NCI-H1436 (cell line): Measurements from ENCODE around the gene SRRT.

Source experiments
- DNase-seq: peaks from one replicate; lab custom pipeline; 2025; lab: John Stamatoyannopoulos, UW

The SRRT gene, protein sequence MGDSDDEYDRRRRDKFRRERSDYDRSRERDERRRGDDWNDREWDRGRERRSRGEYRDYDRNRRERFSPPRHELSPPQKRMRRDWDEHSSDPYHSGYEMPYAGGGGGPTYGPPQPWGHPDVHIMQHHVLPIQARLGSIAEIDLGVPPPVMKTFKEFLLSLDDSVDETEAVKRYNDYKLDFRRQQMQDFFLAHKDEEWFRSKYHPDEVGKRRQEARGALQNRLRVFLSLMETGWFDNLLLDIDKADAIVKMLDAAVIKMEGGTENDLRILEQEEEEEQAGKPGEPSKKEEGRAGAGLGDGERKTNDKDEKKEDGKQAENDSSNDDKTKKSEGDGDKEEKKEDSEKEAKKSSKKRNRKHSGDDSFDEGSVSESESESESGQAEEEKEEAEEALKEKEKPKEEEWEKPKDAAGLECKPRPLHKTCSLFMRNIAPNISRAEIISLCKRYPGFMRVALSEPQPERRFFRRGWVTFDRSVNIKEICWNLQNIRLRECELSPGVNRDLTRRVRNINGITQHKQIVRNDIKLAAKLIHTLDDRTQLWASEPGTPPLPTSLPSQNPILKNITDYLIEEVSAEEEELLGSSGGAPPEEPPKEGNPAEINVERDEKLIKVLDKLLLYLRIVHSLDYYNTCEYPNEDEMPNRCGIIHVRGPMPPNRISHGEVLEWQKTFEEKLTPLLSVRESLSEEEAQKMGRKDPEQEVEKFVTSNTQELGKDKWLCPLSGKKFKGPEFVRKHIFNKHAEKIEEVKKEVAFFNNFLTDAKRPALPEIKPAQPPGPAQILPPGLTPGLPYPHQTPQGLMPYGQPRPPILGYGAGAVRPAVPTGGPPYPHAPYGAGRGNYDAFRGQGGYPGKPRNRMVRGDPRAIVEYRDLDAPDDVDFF

DNA sequence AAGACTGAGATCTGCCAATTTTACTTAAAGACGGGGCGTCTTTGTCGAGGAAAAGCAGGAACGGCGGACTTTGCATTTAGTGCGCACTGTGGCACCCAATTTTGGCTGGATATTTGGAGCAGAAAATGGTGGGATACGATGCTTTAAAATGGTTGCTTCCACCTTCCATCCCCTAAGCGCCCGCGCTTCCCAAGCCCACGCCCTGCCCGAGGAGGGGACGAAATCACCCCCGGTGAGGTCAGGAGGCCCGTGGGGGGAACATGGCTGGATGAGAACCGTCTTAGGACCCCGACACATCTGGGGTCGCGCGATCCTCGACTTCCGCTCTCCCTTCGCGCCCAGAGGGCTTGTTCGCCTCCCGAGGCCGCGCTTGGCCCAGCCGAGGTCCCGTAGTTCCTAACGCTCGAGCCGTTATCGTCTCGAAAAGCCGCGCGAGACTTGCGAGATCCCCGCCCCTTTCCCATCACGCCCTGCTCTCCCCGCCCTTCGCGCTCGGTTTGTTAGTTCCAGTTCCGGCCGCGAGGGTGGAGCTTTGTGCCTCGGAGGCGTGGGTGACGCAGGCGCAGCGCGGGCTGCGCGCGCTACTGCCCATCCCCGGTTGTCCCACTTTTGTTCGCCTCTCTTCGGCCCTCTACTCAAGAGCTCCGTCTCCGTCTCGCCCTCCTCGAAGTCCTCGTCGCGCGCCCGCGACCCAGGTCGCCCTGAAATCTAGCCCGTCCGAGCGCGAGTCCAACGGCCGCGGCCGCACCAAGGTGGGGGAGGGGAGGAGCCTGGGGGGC is at the start of gene SRRT:
Gene SRRT, plus strand, starts transcription at position 527 of the 779 bp plus-strand sequence. CDS start 488 bp downstream, outside the sequence.
- peak; percentile 99 for DNase-seq

DNA sequence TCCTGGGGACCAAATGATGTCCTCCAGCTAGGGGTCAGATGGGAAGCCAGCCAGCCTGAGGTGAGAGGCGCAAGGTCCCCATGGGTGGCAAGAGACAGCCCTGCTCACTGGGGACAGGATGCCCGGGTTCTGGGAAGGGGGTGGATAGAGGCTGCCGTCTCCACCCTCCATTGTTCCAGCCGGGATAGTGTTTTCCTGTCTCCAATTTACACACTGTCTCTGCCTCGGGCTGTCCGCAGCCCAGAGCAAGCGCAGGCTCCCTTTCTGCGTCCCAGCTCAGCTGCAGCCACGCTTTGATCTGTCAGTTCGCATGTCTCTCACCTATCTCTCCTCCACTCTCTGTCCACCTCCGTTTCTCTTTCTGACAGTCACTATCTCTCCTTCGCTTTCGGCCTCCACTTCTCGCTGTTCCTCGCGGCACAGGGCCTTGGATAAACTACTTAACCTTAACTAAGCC is 49.7 kb upstream of the SRRT start:
- no peak for DNase-seq

DNA sequence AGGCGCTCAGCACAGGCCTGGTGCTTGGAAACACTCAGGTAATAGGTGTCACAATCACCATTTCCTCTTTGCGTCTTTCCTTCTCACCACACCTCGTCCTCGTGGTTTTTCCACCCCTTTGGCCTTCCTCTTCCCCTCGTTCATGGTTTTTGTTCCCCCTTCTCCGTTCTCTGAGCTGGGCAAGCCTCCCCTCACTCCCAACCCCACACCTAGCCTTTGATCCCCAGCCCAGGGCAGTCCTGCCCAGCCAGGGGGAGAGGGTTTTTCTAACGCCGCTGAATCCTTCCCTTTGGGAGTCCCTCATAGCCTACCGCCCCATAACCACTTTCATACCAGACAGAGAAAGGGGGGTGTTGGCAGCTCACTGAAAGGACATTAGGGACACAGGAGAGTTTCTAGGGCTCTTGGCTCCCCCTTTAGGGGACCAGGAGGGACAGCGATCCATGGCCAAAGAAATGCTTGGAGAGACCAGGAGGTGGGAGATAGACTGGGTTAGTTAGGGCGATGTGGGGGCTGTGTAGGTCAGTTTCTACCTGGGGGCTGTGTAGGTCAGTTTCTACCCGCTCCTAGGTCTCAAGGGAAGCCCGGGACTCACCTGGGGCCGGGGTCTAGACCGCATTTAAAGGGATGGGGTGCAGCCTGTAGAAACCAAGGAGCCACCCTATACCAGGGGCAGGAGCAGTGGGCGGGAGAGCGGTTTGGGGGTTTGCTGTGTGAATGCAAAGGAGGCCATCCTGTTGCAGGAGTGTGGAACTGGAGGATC is 49.0 kb upstream of the SRRT start:
- DNase-seq, result no peak

DNA sequence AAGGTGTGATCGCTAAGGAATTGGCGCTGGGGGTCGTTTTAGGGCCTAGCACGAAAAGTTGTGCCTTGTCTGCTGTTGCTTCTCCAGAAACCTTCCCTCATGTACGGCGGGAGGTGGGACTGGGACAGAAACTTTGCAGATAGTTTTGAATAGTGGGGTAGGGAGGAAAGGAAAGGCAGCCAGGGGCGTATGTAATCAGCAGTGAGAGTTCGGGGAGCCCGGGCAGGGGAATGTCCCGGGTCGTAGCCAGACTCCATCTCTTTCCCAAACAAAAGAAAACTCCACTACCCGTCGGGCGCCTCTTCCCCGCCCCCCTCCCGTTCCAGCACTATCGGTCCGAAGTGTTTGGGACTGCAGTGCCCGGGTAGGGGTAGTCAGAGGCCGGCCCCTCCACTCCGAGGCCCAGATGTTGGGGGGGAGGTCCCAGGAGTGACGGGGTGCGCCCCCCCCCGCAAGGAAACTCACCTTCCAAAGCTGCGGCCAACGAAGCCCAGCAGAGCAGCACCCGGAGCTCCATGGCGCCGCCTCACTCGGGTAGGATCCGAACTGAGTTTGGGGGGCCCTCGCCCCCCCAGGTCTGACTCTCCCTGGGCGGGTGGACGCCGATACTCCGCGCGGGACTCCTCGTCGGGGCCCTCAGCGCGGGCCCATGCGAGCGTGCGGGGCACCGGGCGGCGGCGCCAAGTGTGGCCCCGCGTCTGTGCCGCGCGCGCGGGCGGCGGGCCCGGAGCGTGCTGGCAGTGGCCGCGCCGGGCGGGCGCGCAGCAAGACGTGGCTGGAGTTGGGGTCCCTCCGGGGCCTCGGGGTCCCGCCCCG is 48.2 kb upstream of the SRRT start:
- DNase-seq, result no peak

DNA sequence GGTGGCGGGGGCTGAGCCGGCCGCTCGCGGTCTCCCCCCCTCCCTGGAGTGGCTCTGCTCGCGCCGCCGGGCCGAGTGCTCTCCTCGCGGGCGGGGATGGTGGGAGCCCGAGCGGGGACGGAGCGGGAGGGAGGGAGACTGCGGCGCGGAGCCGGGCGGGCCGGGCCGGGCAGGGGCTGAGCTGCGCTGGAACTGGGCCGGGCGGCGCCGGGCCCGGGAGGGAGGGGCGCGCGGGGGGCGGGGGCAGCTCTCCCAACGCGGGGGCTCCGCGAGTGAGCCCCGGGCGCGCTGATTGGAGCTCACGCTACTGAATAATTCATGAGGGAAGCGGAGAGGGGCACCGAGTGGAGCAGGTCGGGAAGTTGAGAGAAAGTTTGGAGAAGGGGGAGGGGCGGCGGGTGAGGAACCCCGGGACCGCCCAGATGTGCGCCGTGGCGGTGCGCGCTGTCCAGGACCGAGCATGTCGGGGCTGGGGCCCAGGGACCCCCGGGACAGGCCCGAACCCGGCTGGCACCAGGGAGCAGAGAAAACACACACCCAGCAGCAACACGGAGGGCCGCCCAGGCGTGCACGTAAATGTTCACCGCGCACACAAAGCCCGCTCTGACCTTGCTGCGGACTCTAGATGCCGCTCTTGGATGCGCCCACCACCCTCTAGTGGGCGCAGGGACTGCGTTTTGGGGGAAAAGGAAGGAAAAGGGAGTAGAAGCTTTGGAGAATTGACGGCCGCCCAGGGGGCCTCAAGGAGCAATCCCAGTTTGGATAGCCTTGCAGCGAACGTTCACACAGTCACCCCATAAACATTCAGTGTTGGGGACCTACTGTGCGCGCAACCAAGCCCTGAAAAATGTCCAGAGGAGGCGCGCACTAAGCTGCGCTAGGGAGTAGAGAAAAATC is 47.3 kb upstream of the SRRT start, which contains the start of gene EPHB4:
Gene EPHB4, minus strand, starts transcription at position 194 of the 897 bp plus-strand sequence. CDS start 493 bp downstream, outside the sequence.
- no peak for DNase-seq

DNA sequence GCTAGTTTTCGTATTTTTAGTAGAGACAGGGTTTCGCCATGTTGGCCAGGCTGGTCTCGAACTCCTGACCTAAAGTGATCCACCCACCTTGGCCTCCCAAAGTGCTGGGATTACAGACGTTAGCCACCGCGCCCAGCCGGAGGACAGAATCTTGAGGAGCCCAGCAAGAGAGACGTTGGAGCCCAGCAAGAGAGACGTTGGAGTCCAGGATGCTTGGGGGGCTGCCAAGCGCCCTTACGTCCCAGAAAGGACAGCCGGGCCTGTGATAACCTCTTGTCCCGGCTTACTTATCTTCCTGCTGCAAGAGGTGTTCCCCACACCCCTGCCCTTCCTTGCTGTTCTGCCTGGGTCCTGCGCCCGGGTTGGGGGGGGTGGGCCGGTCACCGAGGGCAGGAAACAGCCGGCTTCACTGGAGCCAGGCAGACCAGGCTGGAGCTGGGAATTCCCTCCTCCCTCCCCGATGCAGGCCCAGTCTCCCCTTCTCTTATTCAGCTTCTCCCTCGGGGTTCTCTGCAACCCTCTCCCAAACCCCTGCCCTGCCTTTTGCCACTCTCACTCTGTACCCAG is 45.7 kb upstream of the SRRT start:
- no peak for DNase-seq

DNA sequence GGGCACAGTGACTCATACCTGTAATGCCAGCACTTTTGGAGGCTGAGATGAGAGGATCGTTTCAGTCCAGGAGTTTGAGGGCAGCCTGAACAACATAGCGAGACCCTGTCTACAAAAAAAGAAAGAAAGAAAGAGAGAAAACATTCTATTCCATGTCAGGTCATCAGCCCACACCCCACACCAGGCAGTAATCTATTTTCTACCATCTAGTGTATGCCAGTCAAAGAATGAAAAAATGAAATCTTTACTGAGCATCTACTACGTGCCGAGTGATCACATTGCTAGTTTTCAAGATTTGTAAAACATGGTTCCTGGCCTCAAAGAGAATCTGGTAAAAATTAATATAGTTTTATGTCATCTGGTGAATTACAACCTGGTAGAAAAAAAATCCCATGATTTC is 44.5 kb upstream of the SRRT start:
- DNase-seq, result no peak

DNA sequence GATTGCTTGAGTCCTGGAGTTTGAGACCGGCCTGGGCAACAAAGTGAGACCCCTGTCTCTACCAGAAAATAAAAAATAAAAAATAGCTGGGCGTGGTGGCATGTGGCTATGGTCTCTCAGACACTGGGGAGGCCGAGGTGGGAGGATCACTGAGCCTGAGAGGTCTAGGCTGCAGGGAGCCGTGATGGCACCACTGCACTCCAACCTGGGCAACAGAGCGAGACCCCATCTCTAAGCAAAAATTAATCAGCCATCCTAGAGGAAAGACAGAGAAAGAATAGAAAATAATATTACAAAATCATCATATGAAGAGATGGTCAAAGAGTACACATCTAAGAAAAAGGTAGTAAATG is 42.6 kb upstream of the SRRT start:
- no peak for DNase-seq

DNA sequence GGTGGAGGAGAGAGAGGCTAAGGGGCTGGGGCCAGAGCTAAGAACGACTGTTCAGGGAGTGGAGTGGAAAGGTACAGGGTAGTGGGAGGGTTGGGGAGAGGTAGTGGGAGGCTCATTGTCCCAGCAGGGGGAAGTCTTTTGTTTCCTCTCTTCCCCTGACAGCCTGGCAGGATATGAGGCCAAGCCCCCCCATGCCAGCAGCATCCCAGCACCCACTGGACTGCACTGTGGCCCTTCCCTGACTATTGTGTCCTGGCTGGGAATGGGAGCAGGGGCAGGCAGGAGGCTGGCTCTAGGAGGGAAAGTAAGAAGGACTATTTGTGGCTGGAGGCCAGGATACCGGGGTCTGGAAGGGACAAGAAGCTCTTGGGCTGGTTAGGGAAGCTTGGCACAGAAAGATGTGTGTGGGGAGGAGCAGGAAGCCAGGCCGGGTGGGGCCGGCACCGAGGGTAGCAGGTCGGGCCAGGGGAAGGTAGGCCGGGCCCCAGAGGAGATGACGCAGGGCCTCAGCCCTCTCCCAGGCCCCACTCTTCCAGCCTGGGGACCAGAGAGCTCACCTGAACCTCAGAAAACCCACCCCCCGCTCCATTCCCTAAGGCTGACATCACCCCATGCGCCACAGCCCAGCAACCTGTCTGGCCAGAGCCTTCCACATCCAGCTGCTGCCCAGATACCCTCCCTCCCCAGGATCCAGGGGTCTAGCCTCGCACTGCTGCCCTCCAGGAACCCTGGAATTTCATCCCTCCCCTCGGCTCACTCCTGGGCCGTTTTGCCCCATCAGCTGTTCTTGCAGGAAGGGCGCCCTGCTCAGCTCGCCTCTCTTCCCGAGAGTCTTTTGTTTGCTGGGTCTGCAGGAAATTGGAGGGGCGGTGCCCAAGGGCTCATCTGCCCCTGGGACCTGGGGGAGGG is 38.7 kb upstream of the SRRT start:
- DNase-seq, result peak; percentile 74

DNA sequence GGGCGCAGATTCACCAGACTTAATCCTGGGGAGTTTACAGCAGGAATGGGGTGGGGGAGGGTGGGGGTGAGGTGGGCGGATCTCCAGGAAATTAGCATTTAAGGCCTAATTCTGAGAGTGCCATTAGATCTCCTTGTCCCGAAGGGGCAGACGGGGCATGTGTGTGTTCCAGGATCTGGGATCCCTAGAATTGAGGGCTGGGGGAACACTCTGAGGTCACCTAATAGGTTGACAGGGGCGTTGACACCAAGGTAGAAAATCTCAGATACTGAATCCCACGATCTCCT is 38.1 kb upstream of the SRRT start:
- DNase-seq, result no peak

DNA sequence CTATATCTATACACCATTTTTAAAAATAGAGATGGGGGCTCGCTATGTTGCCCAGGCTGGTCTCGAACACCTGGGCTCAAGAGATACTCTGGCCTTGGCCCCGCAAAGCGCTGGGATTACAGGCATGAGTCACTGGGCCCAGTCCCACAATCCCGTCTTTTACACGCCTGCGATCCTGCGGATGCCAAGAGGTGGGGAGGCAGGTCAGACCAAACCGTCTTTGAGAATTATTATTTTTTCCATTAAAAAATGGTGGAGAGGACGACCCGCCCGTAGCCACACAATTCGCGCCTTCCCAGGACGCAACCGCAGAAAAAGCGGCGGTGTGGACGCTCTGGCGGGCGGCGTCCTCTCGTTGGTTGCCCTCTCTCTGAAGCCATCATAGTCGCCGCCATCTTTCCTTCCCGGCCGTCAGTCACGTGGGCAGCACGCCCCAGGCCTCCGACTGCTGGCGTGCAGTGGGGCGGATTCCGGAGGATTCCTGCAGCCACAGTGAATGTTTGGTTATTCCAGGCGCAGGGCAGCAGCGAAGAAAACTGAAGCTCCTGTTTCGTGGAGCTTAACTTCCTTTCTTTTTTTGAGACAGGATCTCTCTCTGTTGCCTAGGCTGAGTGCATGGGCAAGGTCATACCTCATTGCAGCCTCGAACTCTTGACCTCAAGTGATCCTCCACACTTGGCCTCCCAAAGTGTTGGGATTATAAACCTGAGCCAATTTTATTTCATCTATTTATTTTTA is 37.6 kb upstream of the SRRT start:
- DNase-seq, result peak; percentile 75

DNA sequence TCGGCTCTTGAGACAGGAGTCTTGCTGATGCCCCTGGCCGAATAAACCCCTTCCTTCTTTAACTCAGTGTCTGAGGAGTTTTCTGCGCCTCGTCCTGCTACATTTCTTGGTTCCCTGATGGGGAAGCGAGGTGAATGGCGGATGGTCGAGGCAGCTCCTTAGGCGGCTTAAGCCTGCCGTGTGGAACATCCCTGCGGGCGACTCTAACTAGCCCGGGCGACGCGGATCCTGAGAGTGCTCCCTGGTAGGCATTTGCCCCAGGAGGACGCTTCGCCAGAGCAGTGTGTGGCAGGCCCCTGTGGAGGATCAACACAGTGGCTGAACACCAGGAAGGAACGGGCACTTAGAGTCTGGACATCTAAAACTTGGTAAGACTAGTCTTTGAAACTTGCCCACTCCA is 35.5 kb upstream of the SRRT start:
- DNase-seq, result no peak

DNA sequence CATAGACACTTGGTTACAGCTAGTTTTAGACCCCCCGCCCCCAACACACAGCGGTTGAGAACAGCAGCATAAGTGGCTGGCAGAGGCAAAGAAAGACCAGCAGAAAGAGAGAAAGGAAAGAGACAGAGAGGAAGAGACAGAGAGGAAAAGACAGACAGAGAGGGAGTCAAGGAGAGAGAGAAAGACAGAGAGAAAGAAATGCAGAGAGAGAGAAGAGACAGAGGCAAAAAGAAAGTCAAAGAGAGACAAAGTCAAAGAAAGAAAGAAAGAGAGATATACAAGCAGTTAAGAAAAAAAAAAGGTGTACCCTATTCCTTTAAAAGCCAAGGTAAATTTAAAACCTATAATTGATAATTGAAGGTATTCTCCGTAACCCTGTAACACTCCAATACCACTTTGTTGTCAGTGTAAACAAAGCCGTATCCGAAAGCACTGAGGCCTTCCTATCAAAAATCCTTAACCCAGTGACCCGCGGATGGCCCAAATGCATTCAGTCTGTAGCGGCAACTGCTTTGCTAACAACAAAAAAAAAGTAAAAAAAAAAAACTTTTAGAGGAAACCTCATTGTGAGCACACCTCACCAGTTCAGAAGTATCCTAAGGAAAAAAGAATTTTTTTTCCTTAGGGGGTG is 34.3 kb upstream of the SRRT start:
- no peak for DNase-seq

DNA sequence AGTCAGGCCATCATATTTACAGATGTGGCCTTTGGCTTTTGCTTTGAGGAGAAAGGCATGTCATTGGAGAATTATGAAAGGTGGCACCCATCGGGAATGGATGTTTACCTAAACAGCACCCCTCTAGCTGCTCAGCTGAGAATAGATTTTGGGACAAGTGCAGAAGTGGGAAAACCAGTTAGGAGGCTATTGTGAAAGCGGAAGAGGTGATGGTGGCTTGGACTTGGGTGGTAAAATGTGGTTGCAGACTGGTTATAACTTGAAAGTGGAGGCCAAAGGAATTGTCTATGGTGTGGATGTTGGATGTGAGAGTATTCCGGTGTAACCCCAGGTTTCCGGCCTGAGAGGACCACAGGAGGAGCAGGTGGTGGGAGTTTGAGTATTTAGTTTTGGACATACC is 27.5 kb upstream of the SRRT start:
- DNase-seq, result no peak

DNA sequence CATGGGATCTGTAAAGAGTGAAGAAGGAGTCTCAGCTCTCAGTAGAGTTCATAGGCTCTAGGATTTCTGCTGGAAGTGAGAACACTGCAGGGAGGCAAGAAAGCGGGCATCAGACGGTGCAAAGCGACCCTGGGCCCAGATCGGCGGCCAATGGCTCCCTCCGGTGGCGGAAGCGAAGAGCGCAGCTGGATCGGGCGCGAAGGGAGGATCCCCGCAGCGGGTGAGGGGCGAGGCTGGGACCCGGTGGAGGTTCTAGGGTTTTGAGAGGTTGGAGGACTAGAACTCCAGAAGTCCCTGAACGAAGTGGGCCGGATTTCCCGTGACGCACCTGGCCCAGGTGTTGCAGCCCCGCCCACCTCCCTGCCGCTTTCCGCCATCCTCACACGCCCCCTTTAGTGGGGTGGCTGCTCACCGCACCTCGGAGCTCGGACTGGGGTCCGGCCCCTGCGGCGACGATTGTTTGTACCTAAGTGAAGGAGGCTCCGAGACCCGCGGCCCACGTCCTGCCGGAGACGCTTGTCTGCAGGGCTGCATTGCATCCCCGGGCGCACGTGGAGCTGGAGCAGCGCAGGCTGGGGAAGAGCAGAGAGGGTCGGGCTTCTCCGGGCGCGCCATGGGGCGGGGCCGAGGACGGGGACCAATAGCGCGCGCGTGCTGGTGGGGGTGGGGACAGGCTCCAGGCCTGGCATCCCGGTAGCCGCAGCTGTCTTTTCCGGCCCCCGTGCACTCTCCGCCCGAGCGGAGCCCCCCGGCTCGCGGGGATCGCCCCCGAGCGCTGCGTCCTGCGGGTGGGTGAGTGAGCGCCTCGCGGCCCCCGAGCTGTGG is 22.6 kb upstream of the SRRT start, which contains the start of gene SLC12A9:
Gene SLC12A9, plus strand, starts transcription at position 666 of the 825 bp plus-strand sequence. CDS start 1,485 bp downstream, outside the sequence.
- peak; percentile 84 for DNase-seq
